K562 (cell line): ENCODE results near the gene PDF.

Source experiments
- BDP1 ChIP-seq: IDR thresholded peaks from 3 replicates; pipeline ENCODE4 v1.6.1; 2011; ENCODE audit not compliant: insufficient read length, insufficient read depth
- XRCC5 ChIP-seq: fragments of 200-400 bp; formaldehyde crosslinking; IDR thresholded peaks from 2 replicates; pipeline ENCODE4 v1.6.1; 2017; ENCODE audit warnings: low read depth, mild to moderate bottlenecking, low read length
- TF ChIP-seq, protein P1 (sequence below): sonication (generic); formaldehyde crosslinking; IDR thresholded peaks from 2 replicates; pipeline ENCODE4 v1.4.0; 2020; ENCODE audit warnings: mild to moderate bottlenecking, missing genetic modification reagents
- TF ChIP-seq, protein P2 (sequence below), 3 experiments: IDR thresholded peaks in 2 of 3; conservative IDR thresholded peaks in 1 of 3; 2 replicates each; pipeline ENCODE4 v1.5.1; 2011 to 2012; ENCODE audit warnings: low read length in 3 of 3, mild to moderate bottlenecking in 3 of 3, control low read depth in 2 of 3, improper control_type of control experiment in 1 of 3, inconsistent platforms in 1 of 3, low read depth in 1 of 3, mixed read lengths in 1 of 3, moderate library complexity in 1 of 3; ENCODE audit not compliant: insufficient read depth in 2 of 3

DNA sequence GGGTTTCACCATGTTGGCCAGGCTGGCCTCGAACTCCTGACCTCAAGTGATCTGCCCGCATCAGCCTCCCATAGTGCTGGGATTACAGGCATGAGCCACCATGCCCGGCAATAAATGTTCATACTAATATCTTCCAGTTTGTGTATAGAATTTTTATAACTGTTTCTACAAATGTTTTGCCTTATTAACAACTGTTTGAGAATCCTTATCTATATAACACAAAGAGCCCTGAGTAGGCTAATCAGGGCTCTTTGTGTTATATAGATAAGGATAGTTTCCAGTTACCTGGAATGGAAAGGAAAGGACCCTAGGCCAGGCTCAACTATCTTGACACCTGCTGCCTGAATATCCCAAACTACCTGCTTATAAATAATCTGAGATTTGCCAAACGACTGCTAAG is 38.5 kb upstream of the PDF start:
- TF ChIP-seq, protein P1, sequence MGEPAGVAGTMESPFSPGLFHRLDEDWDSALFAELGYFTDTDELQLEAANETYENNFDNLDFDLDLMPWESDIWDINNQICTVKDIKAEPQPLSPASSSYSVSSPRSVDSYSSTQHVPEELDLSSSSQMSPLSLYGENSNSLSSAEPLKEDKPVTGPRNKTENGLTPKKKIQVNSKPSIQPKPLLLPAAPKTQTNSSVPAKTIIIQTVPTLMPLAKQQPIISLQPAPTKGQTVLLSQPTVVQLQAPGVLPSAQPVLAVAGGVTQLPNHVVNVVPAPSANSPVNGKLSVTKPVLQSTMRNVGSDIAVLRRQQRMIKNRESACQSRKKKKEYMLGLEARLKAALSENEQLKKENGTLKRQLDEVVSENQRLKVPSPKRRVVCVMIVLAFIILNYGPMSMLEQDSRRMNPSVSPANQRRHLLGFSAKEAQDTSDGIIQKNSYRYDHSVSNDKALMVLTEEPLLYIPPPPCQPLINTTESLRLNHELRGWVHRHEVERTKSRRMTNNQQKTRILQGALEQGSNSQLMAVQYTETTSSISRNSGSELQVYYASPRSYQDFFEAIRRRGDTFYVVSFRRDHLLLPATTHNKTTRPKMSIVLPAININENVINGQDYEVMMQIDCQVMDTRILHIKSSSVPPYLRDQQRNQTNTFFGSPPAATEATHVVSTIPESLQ (CRISPR knock-in tag): no peak
- TF ChIP-seq BDP1: no peak
- TF ChIP-seq, protein P2, sequence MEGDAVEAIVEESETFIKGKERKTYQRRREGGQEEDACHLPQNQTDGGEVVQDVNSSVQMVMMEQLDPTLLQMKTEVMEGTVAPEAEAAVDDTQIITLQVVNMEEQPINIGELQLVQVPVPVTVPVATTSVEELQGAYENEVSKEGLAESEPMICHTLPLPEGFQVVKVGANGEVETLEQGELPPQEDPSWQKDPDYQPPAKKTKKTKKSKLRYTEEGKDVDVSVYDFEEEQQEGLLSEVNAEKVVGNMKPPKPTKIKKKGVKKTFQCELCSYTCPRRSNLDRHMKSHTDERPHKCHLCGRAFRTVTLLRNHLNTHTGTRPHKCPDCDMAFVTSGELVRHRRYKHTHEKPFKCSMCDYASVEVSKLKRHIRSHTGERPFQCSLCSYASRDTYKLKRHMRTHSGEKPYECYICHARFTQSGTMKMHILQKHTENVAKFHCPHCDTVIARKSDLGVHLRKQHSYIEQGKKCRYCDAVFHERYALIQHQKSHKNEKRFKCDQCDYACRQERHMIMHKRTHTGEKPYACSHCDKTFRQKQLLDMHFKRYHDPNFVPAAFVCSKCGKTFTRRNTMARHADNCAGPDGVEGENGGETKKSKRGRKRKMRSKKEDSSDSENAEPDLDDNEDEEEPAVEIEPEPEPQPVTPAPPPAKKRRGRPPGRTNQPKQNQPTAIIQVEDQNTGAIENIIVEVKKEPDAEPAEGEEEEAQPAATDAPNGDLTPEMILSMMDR (IDR thresholded peaks at IDR 0.05 in 2 of 3, conservative IDR thresholded peaks at IDR 0.05 in 1 of 3; ENCODE audit: insufficient read depth in 2 of 3, low read depth in 1 of 3, low read length in 3 of 3): no peak
- no peak for TF ChIP-seq XRCC5
